Measurements from ENCODE around the gene NTRK1.
A peak's percentile ranks its signal among the peaks of the same experiment; 100 is the strongest.

NTRK1 gene

GRCh38 chr1:156862997-156863599 lies 2.4 kb downstream of the NTRK1 start:
- Histone ChIP-seq H3K27me3 (ENCODE audit: insufficient read depth, low read length) (peaks cover 38% of the 10 kb centered on the region), H3K36me3 (ENCODE audit: control insufficient read depth in 1 of 2, insufficient read depth in 2 of 2, low read length in 2 of 2) (no peaks in the 10 kb centered on the region), H2BK5ac (ENCODE audit: low read depth, low read length, poor library complexity) (no peak overlapping the region), H2BK12ac (ENCODE audit: low read length) (no peak overlapping the region), H3K23ac (ENCODE audit: low read length) (no peak overlapping the region), H4K8ac (ENCODE audit: low read depth, low read length) (no peak overlapping the region), H2BK120ac (ENCODE audit: insufficient read depth, low read length, poor library complexity) (no peak overlapping the region), H3K4me3 (ENCODE audit: low read depth, low read length) (no peak overlapping the region), H2AK5ac (ENCODE audit: low read length) (no peak overlapping the region), H3K4me1 (ENCODE audit: control insufficient read depth in 1 of 2, insufficient read depth in 2 of 2, low read length in 2 of 2) (peaks cover 8 to 19% of the 10 kb centered on the region in 2 experiments), H3K4me2 (ENCODE audit: low read length) (no peak overlapping the region), H3K79me2 (ENCODE audit: control insufficient read depth, insufficient read depth, low read length, poor library complexity) (no peaks in the 10 kb centered on the region), H3K79me1 (ENCODE audit: low read length) (no peaks in the 10 kb centered on the region), H4K12ac (ENCODE audit: low read depth, low read length) (no peak overlapping the region), H3K27ac (ENCODE audit: low read depth, low read length) (no peak overlapping the region), H3K14ac (ENCODE audit: low read length) (no peak overlapping the region), H2AFZ (ENCODE audit: insufficient read depth, low read length, poor library complexity) (no peak overlapping the region), H3K4ac (ENCODE audit: low read depth, low read length) (no peak overlapping the region), H3K18ac (ENCODE audit: low read length) (no peak overlapping the region), H3K9me3 (ENCODE audit: insufficient read depth, low read depth, low read length) (peaks cover 3% of the 10 kb centered on the region), H3K9ac (ENCODE audit: low read length) (no peak overlapping the region), H4K91ac (ENCODE audit: low read depth, low read length) (no peak overlapping the region)
- no CpG with 5 or more reads among the region's 10 CpGs for WGBS (ENCODE audit: extremely low coverage, insufficient coverage, insufficient read length)
- DNase-seq: no peak

DNA sequence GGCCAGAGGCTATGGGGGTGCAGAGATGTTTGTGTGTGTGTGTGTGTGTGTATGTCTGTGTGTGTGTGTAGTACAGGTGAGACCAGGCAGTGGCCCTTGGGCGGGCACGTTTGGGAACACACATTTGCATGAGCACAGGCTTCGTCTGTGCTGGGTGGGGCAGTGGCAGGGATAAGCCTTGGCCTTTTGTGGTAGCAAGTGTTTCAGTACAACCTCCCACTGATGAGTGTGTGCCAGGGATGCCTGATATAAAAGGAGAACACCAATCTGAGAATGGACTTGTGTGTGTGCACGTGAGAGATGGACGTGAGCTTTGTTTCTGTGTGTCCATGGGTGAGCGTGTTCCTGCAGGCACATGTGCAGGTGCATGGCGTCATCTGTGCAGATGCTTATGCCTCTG lies 3.0 kb downstream of the NTRK1 start:
- no peak overlapping the region for H3K4me2 ChIP-seq (ENCODE audit: low read length)
- H4K12ac ChIP-seq (ENCODE audit: low read depth, low read length): no peak overlapping the region
- no peak overlapping the region for H3K14ac ChIP-seq (ENCODE audit: low read length)
- peaks cover 3% of the 10 kb centered on the region for H3K9me3 ChIP-seq (ENCODE audit: insufficient read depth, low read depth, low read length)
- no peak overlapping the region for H2AK5ac ChIP-seq (ENCODE audit: low read length)
- DNase-seq: no peak
- H3K4me3 ChIP-seq (ENCODE audit: low read depth, low read length): peak overlapping the region; percentile 2
- H2AFZ ChIP-seq (ENCODE audit: insufficient read depth, low read length, poor library complexity): no peak overlapping the region
- H2BK5ac ChIP-seq (ENCODE audit: low read depth, low read length, poor library complexity): no peak overlapping the region
- H3K9ac ChIP-seq (ENCODE audit: low read length): no peak overlapping the region
- peaks cover 32% of the 10 kb centered on the region for H3K27me3 ChIP-seq (ENCODE audit: insufficient read depth, low read length)
- H3K23ac ChIP-seq (ENCODE audit: low read length): peak overlapping the region; percentile 79
- H3K79me1 ChIP-seq (ENCODE audit: low read length): no peaks in the 10 kb centered on the region
- no peak overlapping the region for H4K91ac ChIP-seq (ENCODE audit: low read depth, low read length)
- H2BK12ac ChIP-seq (ENCODE audit: low read length): no peak overlapping the region
- H3K27ac ChIP-seq (ENCODE audit: low read depth, low read length): no peak overlapping the region
- H3K4ac ChIP-seq (ENCODE audit: low read depth, low read length): no peak overlapping the region
- H3K18ac ChIP-seq (ENCODE audit: low read length): no peak overlapping the region
- no CpG with 5 or more reads among the region's 7 CpGs for WGBS (ENCODE audit: extremely low coverage, insufficient coverage, insufficient read length)
- H3K4me1 ChIP-seq (ENCODE audit: control insufficient read depth in 1 of 2, insufficient read depth in 2 of 2, low read length in 2 of 2): peaks cover 8 to 19% of the 10 kb centered on the region in 2 experiments
- no peak overlapping the region for H4K8ac ChIP-seq (ENCODE audit: low read depth, low read length)
- no peak overlapping the region for H2BK120ac ChIP-seq (ENCODE audit: insufficient read depth, low read length, poor library complexity)
- no peaks in the 10 kb centered on the region for H3K79me2 ChIP-seq (ENCODE audit: control insufficient read depth, insufficient read depth, low read length, poor library complexity)
- H3K36me3 ChIP-seq (ENCODE audit: control insufficient read depth in 1 of 2, insufficient read depth in 2 of 2, low read length in 2 of 2): no peaks in the 10 kb centered on the region

- Histone ChIP-seq H4K91ac (ENCODE audit: low read depth, low read length) (no peak overlapping the region), H3K9ac (ENCODE audit: low read length) (no peak overlapping the region), H2BK5ac (ENCODE audit: low read depth, low read length, poor library complexity) (no peak overlapping the region), H2BK12ac (ENCODE audit: low read length) (no peak overlapping the region), H3K14ac (ENCODE audit: low read length) (no peak overlapping the region), H3K79me1 (ENCODE audit: low read length) (no peaks in the 10 kb centered on the region), H3K36me3 (ENCODE audit: control insufficient read depth in 1 of 2, insufficient read depth in 2 of 2, low read length in 2 of 2) (no peaks in the 10 kb centered on the region), H4K8ac (ENCODE audit: low read depth, low read length) (no peak overlapping the region), H3K27me3 (ENCODE audit: insufficient read depth, low read length) (peaks cover 21% of the 10 kb centered on the region), H4K12ac (ENCODE audit: low read depth, low read length) (no peak overlapping the region), H3K79me2 (ENCODE audit: control insufficient read depth, insufficient read depth, low read length, poor library complexity) (no peaks in the 10 kb centered on the region), H3K27ac (ENCODE audit: low read depth, low read length) (no peak overlapping the region), H3K4me3 (ENCODE audit: low read depth, low read length) (no peak overlapping the region), H3K4me2 (ENCODE audit: low read length) (no peak overlapping the region), H3K4ac (ENCODE audit: low read depth, low read length) (no peak overlapping the region), H3K9me3 (ENCODE audit: insufficient read depth, low read depth, low read length) (peaks cover 3% of the 10 kb centered on the region), H2AK5ac (ENCODE audit: low read length) (no peak overlapping the region), H3K23ac (ENCODE audit: low read length) (no peak overlapping the region), H3K4me1 (ENCODE audit: control insufficient read depth in 1 of 2, insufficient read depth in 2 of 2, low read length in 2 of 2) (peaks cover 8 to 16% of the 10 kb centered on the region in 2 experiments), H3K18ac (ENCODE audit: low read length) (no peak overlapping the region), H2BK120ac (ENCODE audit: insufficient read depth, low read length, poor library complexity) (no peak overlapping the region), H2AFZ (ENCODE audit: insufficient read depth, low read length, poor library complexity) (no peak overlapping the region)
- WGBS (ENCODE audit: extremely low coverage, insufficient coverage, insufficient read length): no CpG with 5 or more reads among the region's 4 CpGs
- no peak for DNase-seq
Observed at GRCh38 chr1:156864796-156865195, 4.1 kb downstream of the NTRK1 start.

DNA sequence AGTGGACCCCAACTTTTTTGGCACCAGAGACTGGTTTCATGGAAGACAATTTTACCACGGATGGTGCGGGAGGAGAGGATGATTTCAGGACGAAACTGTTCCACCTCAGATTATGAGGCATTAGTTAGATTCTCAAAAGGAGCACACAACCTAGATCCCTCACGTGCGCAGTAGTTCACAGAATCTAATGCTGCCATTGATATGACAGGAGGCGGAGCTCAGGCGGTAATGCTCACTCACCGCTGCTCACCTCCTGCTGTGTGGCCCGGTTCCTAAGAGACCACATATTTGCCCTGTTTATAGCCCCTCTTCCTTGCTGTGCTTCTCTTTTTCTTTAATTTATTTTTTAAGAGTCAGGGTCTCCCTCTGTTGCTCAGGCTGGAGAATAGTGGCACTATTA lies 4.6 kb downstream of the NTRK1 start:
- no peak overlapping the region for H2BK12ac ChIP-seq (ENCODE audit: low read length)
- H4K12ac ChIP-seq (ENCODE audit: low read depth, low read length): no peak overlapping the region
- H3K4ac ChIP-seq (ENCODE audit: low read depth, low read length): no peak overlapping the region
- no peaks in the 10 kb centered on the region for H3K79me1 ChIP-seq (ENCODE audit: low read length)
- H2BK5ac ChIP-seq (ENCODE audit: low read depth, low read length, poor library complexity): no peak overlapping the region
- no peak overlapping the region for H4K91ac ChIP-seq (ENCODE audit: low read depth, low read length)
- no CpG with 5 or more reads among the region's 9 CpGs for WGBS (ENCODE audit: extremely low coverage, insufficient coverage, insufficient read length)
- H4K8ac ChIP-seq (ENCODE audit: low read depth, low read length): no peak overlapping the region
- no peak for DNase-seq
- no peak overlapping the region for H2AK5ac ChIP-seq (ENCODE audit: low read length)
- H3K23ac ChIP-seq (ENCODE audit: low read length): no peak overlapping the region
- no peak overlapping the region for H3K4me3 ChIP-seq (ENCODE audit: low read depth, low read length)
- H3K18ac ChIP-seq (ENCODE audit: low read length): no peak overlapping the region
- no peak overlapping the region for H3K27ac ChIP-seq (ENCODE audit: low read depth, low read length)
- H3K9me3 ChIP-seq (ENCODE audit: insufficient read depth, low read depth, low read length): peaks cover 3% of the 10 kb centered on the region
- no peaks in the 10 kb centered on the region for H3K79me2 ChIP-seq (ENCODE audit: control insufficient read depth, insufficient read depth, low read length, poor library complexity)
- no peak overlapping the region for H2AFZ ChIP-seq (ENCODE audit: insufficient read depth, low read length, poor library complexity)
- no peaks in the 10 kb centered on the region for H3K36me3 ChIP-seq (ENCODE audit: control insufficient read depth in 1 of 2, insufficient read depth in 2 of 2, low read length in 2 of 2)
- no peak overlapping the region for H3K9ac ChIP-seq (ENCODE audit: low read length)
- peaks cover 17% of the 10 kb centered on the region for H3K27me3 ChIP-seq (ENCODE audit: insufficient read depth, low read length)
- no peak overlapping the region for H3K4me2 ChIP-seq (ENCODE audit: low read length)
- H3K4me1 ChIP-seq (ENCODE audit: control insufficient read depth in 1 of 2, insufficient read depth in 2 of 2, low read length in 2 of 2): peaks cover 6 to 13% of the 10 kb centered on the region in 2 experiments
- no peak overlapping the region for H3K14ac ChIP-seq (ENCODE audit: low read length)
- no peak overlapping the region for H2BK120ac ChIP-seq (ENCODE audit: insufficient read depth, low read length, poor library complexity)
